ENCODE data around the gene MRPS25. TPM values are rescaled to one million over a fixed set of nuclear protein-coding genes. Genes with fewer than 3 reads are reported as not detected.

The MRPS25 gene
- total and polyA plus RNA-seq, 2 donors (not counting 3 experiments of a cell fraction or from before 2014, with no cell fraction given): 32.5 to 68.7 TPM

- CTCF ChIA-PET: interaction anchor here (0.6 to 1.6 kb wide), 12 partner anchors 8 to 378 kb away, joined by 3 to 17 read pairs (median 5); partner anchors contain the start of genes MRPS25 and RBSN
- dilution Hi-C loops (cut with MboI; ENCODE audit: extremely low pct_ligation_motif_present, low sequenced_read_pairs): no loop called here
These were observed 13.6 kb downstream of the MRPS25 start for GRCh38 chr3:15051531-15051930.

More at GRCh38 chr3:15051531-15051930, 13.6 kb downstream of the MRPS25 start:
- Histone ChIP-seq H2AFZ (ENCODE audit: low read depth, low read length) (no peak overlapping the region), H3K9me1 (replicated peaks; ENCODE audit: control insufficient read depth, extremely low read depth, insufficient read depth, low read length) (no peaks in the 10 kb centered on the region), H3K27me3 (ENCODE audit: control insufficient read depth in 2 of 2, insufficient read depth in 2 of 2, low read length in 2 of 2) (no peaks in the 10 kb centered on the region), H3K9me3 (replicated peaks; ENCODE audit: control insufficient read depth, insufficient read depth, low read length) (no peaks in the 10 kb centered on the region), H3K27ac (ENCODE audit: insufficient read depth, low read depth, low read length) (no peak overlapping the region), H3K79me2 (ENCODE audit: control insufficient read depth, insufficient read depth, low read length) (peaks cover 51% of the 10 kb centered on the region), H3K36me3 (ENCODE audit: control insufficient read depth in 2 of 2, extremely low read depth in 1 of 2, insufficient read depth in 2 of 2, low read length in 2 of 2) (peaks cover 19 to 35% of the 10 kb centered on the region in 2 experiments), H3K9ac (replicated peaks; ENCODE audit: extremely low read depth, insufficient read depth, low read length) (no peak overlapping the region), H3K4me3 (replicated peaks in 1 of 3; ENCODE audit: insufficient read depth in 1 of 3, low read depth in 1 of 3, low read length in 3 of 3) (no peak overlapping the region), H4K20me1 (replicated peaks; ENCODE audit: control insufficient read depth, extremely low read depth, insufficient read depth, low read length) (no peaks in the 10 kb centered on the region), H3K4me1 (ENCODE audit: control insufficient read depth, extremely low read depth, insufficient read depth, low read length) (no peaks in the 10 kb centered on the region), H3K4me2 (ENCODE audit: insufficient read depth, low read length) (no peak overlapping the region)
- intact Hi-C loops (cut with micrococcal nuclease): loop anchor here (2.0 kb wide), 1 partner anchor 13 kb away; the partner anchor contains the start of gene MRPS25
- DNase-seq (ENCODE audit: low read depth, low spot score): peak; percentile 58
- BruUV-seq (replicated peaks): no TSS peak
- peak; percentile 58 for FAIRE-seq
- POLR2A ChIA-PET: no interaction called here
- TF ChIP-seq MAX (IDR thresholded peaks at IDR 0.05; ENCODE audit: insufficient read depth, insufficient read length) (no peak), EZH2 (IDR thresholded peaks at IDR 0.05; ENCODE audit: borderline replicate concordance, low read depth, low read length, severe bottlenecking) (no peak), CTCF (IDR thresholded peaks at IDR 0.05; ENCODE audit: extremely low read depth in 1 of 2, insufficient read depth in 1 of 2, low read depth in 1 of 2, low read length in 2 of 2) (peak; percentile 70 to 76), POLR2A (IDR thresholded peaks at IDR 0.05; ENCODE audit: low read depth, low read length) (no peak), GATA2 (IDR thresholded peaks at IDR 0.05; ENCODE audit: insufficient read depth, insufficient read length, low read depth, low read length) (no peak), POLR2AphosphoS5 (IDR thresholded peaks at IDR 0.05; ENCODE audit: insufficient read depth, low read depth, low read length) (peak; percentile 8), MYC (IDR thresholded peaks at IDR 0.05; ENCODE audit: low read depth, low read length) (no peak), FOS (IDR thresholded peaks at IDR 0.05; ENCODE audit: borderline replicate concordance, insufficient read depth, low read length) (no peak), JUN (IDR thresholded peaks at IDR 0.05; ENCODE audit: borderline replicate concordance, insufficient read depth, insufficient read length, low read depth) (no peak)

Measured in endothelial cell of umbilical vein (primary cell).